Stimulated activated CD8-positive, alpha-beta memory T cell treated with anti-CD3 and anti-CD28 coated beads, Interleukin-4, amount 100 ng/mL, for 4 hours (primary cell): Measurements from ENCODE around the gene VIPR2.

ENCODE experiments used
- DNase-seq, 2 donors: peaks; one replicate each; pipeline ENCODE4 v3.0.0-alpha.2; 2020; ENCODE audit warnings: low read depth in 2 of 2, low spot score in 1 of 2

The VIPR2 gene

GRCh38 chr7:159068893-159069448 lies 75.7 kb downstream of the VIPR2 start:
- no peak for DNase-seq

GRCh38 chr7:159068488-159068811 lies 76.2 kb downstream of the VIPR2 start:
- no peak for DNase-seq

GRCh38 chr7:159067576-159068487 lies 76.8 kb downstream of the VIPR2 start:
- no peak for DNase-seq

- no peak for DNase-seq
Measured at GRCh38 chr7:159066816-159067575, 77.7 kb downstream of the VIPR2 start.

GRCh38 chr7:159065852-159066480 lies 78.7 kb downstream of the VIPR2 start:
- DNase-seq, result no peak

- DNase-seq, result no peak
Measured at GRCh38 chr7:159064816-159065510, 79.7 kb downstream of the VIPR2 start.

- DNase-seq, result no peak
Measured at GRCh38 chr7:159064121-159064815, 80.4 kb downstream of the VIPR2 start.

- no peak for DNase-seq
Measured at GRCh38 chr7:159063046-159063840, 81.4 kb downstream of the VIPR2 start.

GRCh38 chr7:159062569-159062968 lies 82.1 kb downstream of the VIPR2 start:
- no peak for DNase-seq

GRCh38 chr7:159061674-159062212 lies 82.9 kb downstream of the VIPR2 start:
- DNase-seq, result no peak

- no peak for DNase-seq
Measured at GRCh38 chr7:159061209-159061608, 83.5 kb downstream of the VIPR2 start.

GRCh38 chr7:159060440-159060839 lies 84.2 kb downstream of the VIPR2 start:
- DNase-seq, result no peak

GRCh38 chr7:159059629-159060028 lies 85.0 kb downstream of the VIPR2 start:
- DNase-seq, result no peak

- no peak for DNase-seq
Measured at GRCh38 chr7:159057647-159058046, 87.0 kb downstream of the VIPR2 start.

GRCh38 chr7:159056737-159057136 lies 87.9 kb downstream of the VIPR2 start:
- no peak for DNase-seq

- DNase-seq, result no peak
Measured at GRCh38 chr7:159051916-159052315, 92.8 kb downstream of the VIPR2 start.

- no peak for DNase-seq
Measured at GRCh38 chr7:159050704-159051103, 94.0 kb downstream of the VIPR2 start.

- no peak for DNase-seq
Measured at GRCh38 chr7:159049266-159050025, 95.2 kb downstream of the VIPR2 start.

- DNase-seq, result no peak
Measured at GRCh38 chr7:159048656-159049055, 96.0 kb downstream of the VIPR2 start.
